GM12878 (cell line): ENCODE results near the gene WARS2. TPM values are rescaled to one million over a fixed set of nuclear protein-coding genes. Genes with fewer than 3 reads are reported as not detected.

ENCODE experiments used
- ATAC-seq: fragments of 200-7000 bp; cut with Tn5 transposase; 3 replicates; pipeline ENCODE4 v1.9.1; 2020; ENCODE audit warnings: mild to moderate bottlenecking, moderate library complexity
- BruUV-seq: library from RNA; stranded (reverse); fragments of 400-500 nt; replicated peaks from 2 replicates; lab custom pipeline; 2021; lab: Mats Ljungman, UMichigan
- CTCF ChIA-PET: fragments of 300-600 bp; sonication (Branson Sonifier 250); formaldehyde crosslinking; extraction: SDS; loops from one replicate; lab custom pipeline; 2021; ENCODE audit warnings: inconsistent platforms; lab: Yijun Ruan, JAX
- POLR2A ChIA-PET: fragments of 350-600 bp; formaldehyde crosslinking; extraction: SDS; loops from one replicate; lab custom pipeline; 2021; ENCODE audit warnings: inconsistent platforms; lab: Charles Lee
- RAD21 ChIA-PET: fragments of 300-600 bp; sonication (Branson Sonifier 250); formaldehyde crosslinking; loops from one replicate; lab custom pipeline; 2023; ENCODE audit warnings: antibody characterized with exemption; ENCODE audit not compliant: unreplicated experiment; lab: Charles Lee
- SMC1A ChIA-PET: fragments of 300-600 bp; sonication (Branson Sonifier 250); formaldehyde crosslinking; loops from one replicate; lab custom pipeline; 2023; ENCODE audit not compliant: unreplicated experiment, uncharacterized antibody; lab: Charles Lee
- DNase-seq: peaks from one replicate; pipeline ENCODE4 v3.0.0-alpha.2; 2011; ENCODE audit warnings: low read depth, low spot score
- FAIRE-seq: peaks from 3 replicates; lab custom pipeline; 2011; peaks lifted over from hg19 to GRCh38; lab: Jason Lieb, UNC
- H2AFZ ChIP-seq: 2 replicates; pipeline ENCODE4 v1.6.0; 2011; ENCODE audit warnings: low read depth, low read length, control low read depth; ENCODE audit not compliant: control insufficient read depth
- H3K27ac ChIP-seq: 2 replicates; pipeline ENCODE4 v1.5.1; 2011; ENCODE audit warnings: control low read depth; ENCODE audit not compliant: control insufficient read depth, insufficient read depth
- H3K27me3 ChIP-seq, 2 experiments: replicated peaks in 1 of 2; 2 replicates each; pipeline versions ENCODE4 v1.6.0 to v1.6.1; 2011; ENCODE audit warnings: low read length in 1 of 2; ENCODE audit not compliant: control insufficient read depth in 2 of 2, insufficient read depth in 2 of 2
- H3K36me3 ChIP-seq, 2 experiments: 2 replicates each; pipeline ENCODE4 v1.5.1; 2011; ENCODE audit warnings: low read length in 1 of 2; ENCODE audit not compliant: control insufficient read depth in 2 of 2, insufficient read depth in 2 of 2
- H3K4me1 ChIP-seq: 2 replicates; pipeline ENCODE4 v1.6.1; 2011; ENCODE audit warnings: mild to moderate bottlenecking, low read length, moderate library complexity, mixed read lengths; ENCODE audit not compliant: control insufficient read depth, insufficient read depth
- H3K4me2 ChIP-seq: 2 replicates; pipeline ENCODE4 v1.6.0; 2011; ENCODE audit warnings: control low read depth; ENCODE audit not compliant: control insufficient read depth, insufficient read depth
- H3K4me3 ChIP-seq: fragments of 200-600 bp; sonication (generic); 2 replicates; pipeline ENCODE4 v1.5.1; 2016
- H3K79me2 ChIP-seq: 2 replicates; pipeline ENCODE4 v1.6.0; 2011; ENCODE audit warnings: low read length; ENCODE audit not compliant: control insufficient read depth, insufficient read depth
- H3K9ac ChIP-seq: 2 replicates; pipeline ENCODE4 v1.8.0; 2011; ENCODE audit warnings: low read length, control low read depth, mixed read lengths; ENCODE audit not compliant: control insufficient read depth, insufficient read depth
- H3K9me3 ChIP-seq: replicated peaks from 3 replicates; pipeline ENCODE4 v1.5.1; 2011; ENCODE audit warnings: mild to moderate bottlenecking, low read length; ENCODE audit not compliant: control insufficient read depth, insufficient read depth
- H4K20me1 ChIP-seq: 2 replicates; pipeline ENCODE4 v1.6.0; 2011; ENCODE audit not compliant: control insufficient read depth, insufficient read depth
- CBX3 ChIP-seq: fragments of 200-600 bp; sonication (generic); IDR thresholded peaks from 2 replicates; pipeline ENCODE4 v1.6.1; 2016; ENCODE audit warnings: low read depth, borderline replicate concordance
- E4F1 ChIP-seq: fragments of 450-650 bp; IDR thresholded peaks from 2 replicates; pipeline ENCODE4 v1.6.1; 2018; ENCODE audit warnings: borderline replicate concordance, mild to moderate bottlenecking; ENCODE audit not compliant: partially characterized antibody
- EED ChIP-seq: sonication (generic); IDR thresholded peaks from 2 replicates; pipeline ENCODE4 v1.6.1; 2016; ENCODE audit warnings: antibody characterized with exemption, low read depth
- ETV6 ChIP-seq, 2 experiments: fragments of 450-650 bp in 1 of 2; IDR thresholded peaks in 1 of 2; conservative IDR thresholded peaks in 1 of 2; 2 replicates each; pipeline ENCODE4 v1.6.1; 2014; ENCODE audit warnings: antibody characterized with exemption in 1 of 2, borderline replicate concordance in 1 of 2, low read depth in 1 of 2, mild to moderate bottlenecking in 1 of 2, moderate library complexity in 1 of 2
- IKZF1 ChIP-seq: fragments of 450-650 bp; conservative IDR thresholded peaks from 2 replicates; pipeline ENCODE4 v1.6.1; 2017; ENCODE audit warnings: antibody characterized with exemption, mild to moderate bottlenecking
- JUND ChIP-seq: IDR thresholded peaks from 2 replicates; pipeline ENCODE4 v1.6.1; 2012; ENCODE audit warnings: low read depth, mild to moderate bottlenecking, low read length, improper control_type of control experiment, moderate library complexity
- NR2F1 ChIP-seq: fragments of 450-650 bp; conservative IDR thresholded peaks from 2 replicates; pipeline ENCODE4 v1.6.1; 2017; ENCODE audit warnings: mild to moderate bottlenecking
- POLR2AphosphoS2 ChIP-seq: IDR thresholded peaks from 2 replicates; pipeline ENCODE4 v1.6.1; 2011; ENCODE audit warnings: low read depth, mild to moderate bottlenecking, low read length, improper control_type of control experiment, moderate library complexity
- SMAD1 ChIP-seq: fragments of 450-650 bp; IDR thresholded peaks from 2 replicates; pipeline ENCODE4 v1.6.1; 2018; ENCODE audit warnings: mild to moderate bottlenecking, low read depth; ENCODE audit not compliant: partially characterized antibody
- SP1 ChIP-seq: IDR thresholded peaks from one replicate; pipeline ENCODE4 v1.6.1; 2011; ENCODE audit warnings: low read depth, low read length
- YBX1 ChIP-seq: fragments of 450-650 bp; IDR thresholded peaks from 2 replicates; pipeline ENCODE4 v1.6.1; 2016; ENCODE audit warnings: antibody characterized with exemption
- ZNF384 ChIP-seq: IDR thresholded peaks from 2 replicates; pipeline ENCODE4 v1.6.1; 2012; ENCODE audit warnings: low read depth, mild to moderate bottlenecking, low read length, improper control_type of control experiment, borderline replicate concordance
- WGBS: methylation state at CpG from one replicate; pipeline ENCODE4 v1.1.6; 2016; ENCODE audit warnings: low lambda C conversion rate; ENCODE audit not compliant: insufficient replicate concordance, insufficient coverage; ENCODE audit errors: missing lambda C conversion rate; 5-methylcytosine and 5-hydroxymethylcytosine counted together
- in situ Hi-C: fragments of 300-500 bp; cut with MboI; formaldehyde crosslinking; loops from 9 replicates; pipeline ENCODE4 v1.14.3; 2018; ENCODE audit warnings: mixed read lengths
- intact Hi-C: fragments of 100-400 bp; cut with micrococcal nuclease; formaldehyde crosslinking; loops from one replicate; pipeline ENCODE4 v1.14.2; 2022; ENCODE audit not compliant: unreplicated experiment
- polyA plus RNA-seq, 11 experiments: library from polyadenylated mRNA; depleted of rRNA in 4 of 11; unstranded in 6 of 11; stranded (reverse) in 5 of 11; fragments of >200 nt; fragmentation: Nextera tagmentation in 4 of 11; fragmentation: Illumina TruSeq in 1 of 11; extraction: Ambion mirVana in 4 of 11; extraction: Trizol in 1 of 11; gene quantifications; 1 replicate in 1 of 11; 2 replicates in 10 of 11; pipeline versions ENCODE4 v1.2.1 to v1.2.3, GENCODE V29; 2011 to 2016; ENCODE audit warnings: inconsistent platforms in 2 of 11, missing spikeins in 2 of 11, low read depth in 1 of 11
- total RNA-seq, 4 experiments: library from RNA; depleted of rRNA in 3 of 4; stranded (reverse); fragments of >200 nt in 3 of 4; fragmentation: Illumina TruSeq in 1 of 4; extraction: Trizol in 1 of 4; gene quantifications; 2 replicates each; pipeline versions ENCODE4 v1.2.1 to v1.2.3, GENCODE V29; 2013 to 2021

The WARS2 gene
- total and polyA plus RNA-seq, 10 of the 15 experiments (the other 5 are each of a cell fraction or from before 2014, with no cell fraction given), result 5.5 to 22.2 (median 14.4) TPM

DNA sequence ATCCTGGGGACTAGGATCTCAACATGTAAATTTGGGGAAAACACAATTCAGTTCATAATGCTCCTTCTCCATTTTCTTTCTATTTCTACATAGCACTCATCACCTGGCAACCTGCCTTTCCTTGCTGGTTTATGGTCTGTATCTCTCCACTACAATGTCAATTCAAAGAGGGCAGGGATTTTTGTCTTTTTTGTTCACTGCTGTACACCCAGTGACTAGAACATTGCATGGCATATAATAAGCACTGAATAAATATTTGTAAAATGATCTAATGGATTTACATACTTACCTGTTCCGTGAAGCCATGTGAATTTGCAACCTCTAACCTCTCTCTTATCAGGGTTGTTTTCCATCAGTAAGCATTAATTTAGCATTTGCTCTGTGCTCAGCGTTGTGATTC is 124.9 kb downstream of the WARS2 start:
- Histone ChIP-seq H3K36me3 (no peaks in the 10 kb centered on the region), H3K9me3 (no peaks in the 10 kb centered on the region), H3K9ac (no peak overlapping the region), H3K4me2 (no peak overlapping the region), H3K4me3 (no peak overlapping the region), H3K27me3 (no peaks in the 10 kb centered on the region), H3K4me1 (no peaks in the 10 kb centered on the region)
- WGBS, result 90% methylated on average over 2 of the region's 2 CpGs
- SMC1A ChIA-PET, result no interaction called here
- RAD21 ChIA-PET, result no interaction called here
- CTCF ChIA-PET, result no interaction called here
- TF ChIP-seq IKZF1 (no peak), CBX3 (no peak), YBX1 (no peak), EED (no peak), JUND (no peak), NR2F1 (no peak), E4F1 (no peak), ETV6 (conservative IDR thresholded peaks at IDR 0.05 in 1 of 2, IDR thresholded peaks at IDR 0.05 in 1 of 2; ENCODE audit: borderline replicate concordance in 1 of 2, low read depth in 1 of 2) (no peak), SMAD1 (no peak), POLR2AphosphoS2 (no peak), SP1 (no peak), ZNF384 (no peak)
- TF ChIP-seq, all 136 proteins: peak for 0
- no TSS peak for BruUV-seq
- POLR2A ChIA-PET, result no interaction called here
- FAIRE-seq (no peak), ATAC-seq (no peak), DNase-seq (no peak)
- in situ Hi-C loops (no loop called here), intact Hi-C loops (no loop called here)
- no peaks in the 10 kb centered on the region for H4K20me1 ChIP-seq
- H3K27ac ChIP-seq, result no peak overlapping the region
- H3K79me2 ChIP-seq, result no peaks in the 10 kb centered on the region
- no peak overlapping the region for H2AFZ ChIP-seq
